Suppressor macrophage treated with lipopolysaccharide for 1 hour (primary cell): ENCODE data around the gene IQSEC3.

Source experiments
- DNase-seq, 3 donors: peaks; one replicate each; pipeline ENCODE4 v3.0.0-alpha.2; 2020 to 2022

IQSEC3 gene

GRCh38 chr12:80681-81190 lies 14.2 kb downstream of the IQSEC3 start:
- DNase-seq = no peak

- DNase-seq = no peak
Observed at GRCh38 chr12:82740-83139, 16.2 kb downstream of the IQSEC3 start.

GRCh38 chr12:84056-84455 lies 17.5 kb downstream of the IQSEC3 start:
- DNase-seq = no peak

- DNase-seq = no peak
Observed at GRCh38 chr12:85191-85666, 18.7 kb downstream of the IQSEC3 start.

- DNase-seq = peak in 1 of 3 donors; percentile 26
Observed at GRCh38 chr12:87315-87714, 20.7 kb downstream of the IQSEC3 start.

GRCh38 chr12:87856-88255 lies 21.3 kb downstream of the IQSEC3 start:
- no peak for DNase-seq

- DNase-seq = no peak
Observed at GRCh38 chr12:89653-90052, 23.1 kb downstream of the IQSEC3 start.

- no peak for DNase-seq
Observed at GRCh38 chr12:91213-91612, 24.6 kb downstream of the IQSEC3 start.

GRCh38 chr12:93266-94005 lies 26.9 kb downstream of the IQSEC3 start:
- peak; percentile 75 to 80 (median 79) for DNase-seq

- no peak for DNase-seq
Observed at GRCh38 chr12:96543-96942, 30.0 kb downstream of the IQSEC3 start.

GRCh38 chr12:98924-99352 lies 32.4 kb downstream of the IQSEC3 start:
- DNase-seq = no peak

GRCh38 chr12:99605-100004 lies 33.0 kb downstream of the IQSEC3 start:
- no peak for DNase-seq

GRCh38 chr12:101969-102878 lies 35.7 kb downstream of the IQSEC3 start:
- peak in 1 of 3 donors; percentile 30 for DNase-seq

- no peak for DNase-seq
Observed at GRCh38 chr12:102879-103168, 36.3 kb downstream of the IQSEC3 start.

- no peak for DNase-seq
Observed at GRCh38 chr12:103169-103981, 36.8 kb downstream of the IQSEC3 start.

GRCh38 chr12:104551-105081 lies 38.0 kb downstream of the IQSEC3 start:
- DNase-seq = peak in 2 of 3 donors; percentile 19 to 33

- no peak for DNase-seq
Observed at GRCh38 chr12:105696-106095, 39.1 kb downstream of the IQSEC3 start.

- no peak for DNase-seq
Observed at GRCh38 chr12:106118-106591, 39.6 kb downstream of the IQSEC3 start.

- DNase-seq = peak in 1 of 3 donors; percentile 31
Observed at GRCh38 chr12:108594-108993, 42.0 kb downstream of the IQSEC3 start.

- no peak for DNase-seq
Observed at GRCh38 chr12:109446-109845, 42.9 kb downstream of the IQSEC3 start.

GRCh38 chr12:109872-110271 lies 43.3 kb downstream of the IQSEC3 start:
- no peak for DNase-seq

- peak; percentile 66 to 79 (median 71) for DNase-seq
Observed at GRCh38 chr12:111699-112493, 45.3 kb downstream of the IQSEC3 start.
